OCI-LY1 (cell line): ENCODE measurements around the gene C8A.

Experiments used
- H2AFZ ChIP-seq: fragments of 200-600 bp; sonication (generic), shearing (Covaris generic); 2 replicates; pipeline ENCODE4 v1.6.0; 2014; ENCODE audit warnings: antibody characterized with exemption, mild to moderate bottlenecking, low read length
- H3F3A ChIP-seq: fragments of 200-600 bp; sonication (generic), shearing (Covaris generic); 2 replicates; pipeline ENCODE4 v1.6.0; 2014; ENCODE audit warnings: mild to moderate bottlenecking, antibody characterized with exemption, low read length, moderate library complexity; ENCODE audit not compliant: insufficient read depth
- H3K27ac ChIP-seq: fragments of 200-600 bp; sonication (generic); 2 replicates; pipeline ENCODE4 v1.5.1; 2014; ENCODE audit warnings: low read length, mixed run types, mild to moderate bottlenecking, low read depth; ENCODE audit not compliant: poor library complexity, severe bottlenecking
- H3K27me3 ChIP-seq: fragments of 200-600 bp; sonication (generic); 2 replicates; pipeline ENCODE4 v1.6.0; 2014; ENCODE audit warnings: antibody characterized with exemption, mild to moderate bottlenecking, low read length, moderate library complexity; ENCODE audit not compliant: insufficient read depth
- H3K36me3 ChIP-seq: fragments of 200-600 bp; sonication (generic); 2 replicates; pipeline ENCODE4 v1.6.1; 2014; ENCODE audit warnings: mild to moderate bottlenecking, antibody characterized with exemption, low read length, moderate library complexity, mixed read lengths; ENCODE audit not compliant: insufficient read depth
- H3K4me1 ChIP-seq: fragments of 200-600 bp; sonication (generic); 2 replicates; pipeline ENCODE4 v1.5.1; 2014; ENCODE audit warnings: mild to moderate bottlenecking, low read length, moderate library complexity; ENCODE audit not compliant: insufficient read depth, severe bottlenecking
- H3K4me2 ChIP-seq: fragments of 200-600 bp; sonication (generic), shearing (Covaris generic); 2 replicates; pipeline ENCODE4 v1.6.1; 2014; ENCODE audit warnings: low read length
- H3K4me3 ChIP-seq: fragments of 200-600 bp; sonication (generic); 2 replicates; pipeline ENCODE4 v1.5.1; 2014; ENCODE audit warnings: low read length, low read depth, mild to moderate bottlenecking, mixed read lengths; ENCODE audit not compliant: poor library complexity, severe bottlenecking
- H3K79me2 ChIP-seq: fragments of 200-600 bp; shearing (Covaris generic); 2 replicates; pipeline ENCODE4 v1.6.1; 2016; ENCODE audit warnings: mixed run types, low read length, mixed read lengths; ENCODE audit not compliant: insufficient read depth
- H3K9ac ChIP-seq: fragments of 200-600 bp; sonication (generic), shearing (Covaris generic); 2 replicates; pipeline ENCODE4 v1.6.1; 2014; ENCODE audit warnings: mild to moderate bottlenecking, low read length, mixed read lengths
- H3K9me2 ChIP-seq: fragments of 200-600 bp; sonication (generic), shearing (Covaris generic); 2 replicates; pipeline ENCODE4 v1.6.1; 2014; ENCODE audit warnings: low read depth, mild to moderate bottlenecking, low read length, mixed read lengths
- H3K9me3 ChIP-seq: fragments of 200-600 bp; shearing (Covaris generic); 2 replicates; pipeline ENCODE4 v1.6.1; 2014; ENCODE audit warnings: low read length, mixed read lengths
- H4K20me1 ChIP-seq: fragments of 200-600 bp; sonication (generic), shearing (Covaris generic); 2 replicates; pipeline ENCODE4 v1.6.0; 2016; ENCODE audit warnings: mild to moderate bottlenecking, low read length; ENCODE audit not compliant: insufficient read depth
- CTCF ChIP-seq: fragments of 200-600 bp; sonication (generic), shearing (Covaris generic); IDR thresholded peaks from 2 replicates; pipeline ENCODE4 v1.5.1; 2017; ENCODE audit warnings: mild to moderate bottlenecking, antibody characterized with exemption, low read length, moderate library complexity, mixed read lengths
- EZH2 ChIP-seq: fragments of 200-600 bp; sonication (generic), shearing (Covaris generic); IDR thresholded peaks from 2 replicates; pipeline ENCODE4 v1.8.0; 2017; ENCODE audit warnings: borderline replicate concordance, mixed run types, mild to moderate bottlenecking, antibody characterized with exemption, low read length, moderate library complexity, mixed read lengths

The C8A gene

GRCh38 chr1:56908619-56909221, 54.1 kb downstream of the C8A start:
- no peak for TF ChIP-seq CTCF
- no peak for TF ChIP-seq EZH2
- H3K4me3 ChIP-seq = no peak overlapping the region
- H3K36me3 ChIP-seq = no peaks in the 10 kb centered on the region
- no peaks in the 10 kb centered on the region for H3K79me2 ChIP-seq
- H3K9me3 ChIP-seq = no peaks in the 10 kb centered on the region
- no peaks in the 10 kb centered on the region for H3K4me1 ChIP-seq
- no peak overlapping the region for H3K9ac ChIP-seq
- H2AFZ ChIP-seq = no peak overlapping the region
- H3K4me2 ChIP-seq = no peak overlapping the region
- no peaks in the 10 kb centered on the region for H3K27me3 ChIP-seq
- no peaks in the 10 kb centered on the region for H3K9me2 ChIP-seq
- no peaks in the 10 kb centered on the region for H3F3A ChIP-seq
- no peak overlapping the region for H3K27ac ChIP-seq
- H4K20me1 ChIP-seq = no peaks in the 10 kb centered on the region

- H3K4me1 ChIP-seq = no peaks in the 10 kb centered on the region
- H3K4me3 ChIP-seq = no peak overlapping the region
- H3K79me2 ChIP-seq = no peaks in the 10 kb centered on the region
- TF ChIP-seq EZH2 (no peak), CTCF (no peak)
- H3K27ac ChIP-seq = no peak overlapping the region
- H3K9ac ChIP-seq = no peak overlapping the region
- H2AFZ ChIP-seq = no peak overlapping the region
- H3K9me2 ChIP-seq = no peaks in the 10 kb centered on the region
- no peak overlapping the region for H3K4me2 ChIP-seq
- H3F3A ChIP-seq = no peaks in the 10 kb centered on the region
- H3K36me3 ChIP-seq = no peaks in the 10 kb centered on the region
- H3K9me3 ChIP-seq = no peaks in the 10 kb centered on the region
- no peaks in the 10 kb centered on the region for H4K20me1 ChIP-seq
- H3K27me3 ChIP-seq = no peaks in the 10 kb centered on the region
Measured at GRCh38 chr1:56910441-56910985, 55.9 kb downstream of the C8A start.

- H2AFZ ChIP-seq = no peak overlapping the region
- TF ChIP-seq CTCF = no peak
- TF ChIP-seq EZH2 = no peak
- no peak overlapping the region for H3K4me2 ChIP-seq
Measured at GRCh38 chr1:56911098-56911938, 56.7 kb downstream of the C8A start.

More at GRCh38 chr1:56911098-56911938, 56.7 kb downstream of the C8A start:
- H3K79me2 ChIP-seq = no peaks in the 10 kb centered on the region
- H3K4me1 ChIP-seq = no peaks in the 10 kb centered on the region
- no peaks in the 10 kb centered on the region for H3K36me3 ChIP-seq
- H3K9me2 ChIP-seq = no peaks in the 10 kb centered on the region
- H4K20me1 ChIP-seq = no peaks in the 10 kb centered on the region
- no peaks in the 10 kb centered on the region for H3K27me3 ChIP-seq
- H3K9ac ChIP-seq = no peak overlapping the region
- H3F3A ChIP-seq = no peaks in the 10 kb centered on the region
- H3K27ac ChIP-seq = no peak overlapping the region
- no peaks in the 10 kb centered on the region for H3K9me3 ChIP-seq
- no peak overlapping the region for H3K4me3 ChIP-seq
